Measurements from ENCODE around the gene ESF1.

The ESF1 gene

GRCh38 chr20:13672690-13673089, 112.0 kb downstream of the ESF1 start:
- DNase-seq: no peak

GRCh38 chr20:13671916-13672378, 112.8 kb downstream of the ESF1 start:
- DNase-seq: no peak

- DNase-seq: no peak
Measured at GRCh38 chr20:13671512-13671911, 113.2 kb downstream of the ESF1 start.

- DNase-seq: no peak
Measured at GRCh38 chr20:13670160-13670559, 114.6 kb downstream of the ESF1 start.

- DNase-seq: no peak
Measured at GRCh38 chr20:13665709-13666395, 118.9 kb downstream of the ESF1 start.
